NCI-H2107 treated with DMSO at 0.1 percent for 48 hours (cell line): ENCODE results near the gene DMKN.

Experiments used
- DNase-seq: peaks from one replicate; lab custom pipeline; 2025; ENCODE audit not compliant: unreplicated experiment; lab: John Stamatoyannopoulos, UW

DMKN gene

DNA sequence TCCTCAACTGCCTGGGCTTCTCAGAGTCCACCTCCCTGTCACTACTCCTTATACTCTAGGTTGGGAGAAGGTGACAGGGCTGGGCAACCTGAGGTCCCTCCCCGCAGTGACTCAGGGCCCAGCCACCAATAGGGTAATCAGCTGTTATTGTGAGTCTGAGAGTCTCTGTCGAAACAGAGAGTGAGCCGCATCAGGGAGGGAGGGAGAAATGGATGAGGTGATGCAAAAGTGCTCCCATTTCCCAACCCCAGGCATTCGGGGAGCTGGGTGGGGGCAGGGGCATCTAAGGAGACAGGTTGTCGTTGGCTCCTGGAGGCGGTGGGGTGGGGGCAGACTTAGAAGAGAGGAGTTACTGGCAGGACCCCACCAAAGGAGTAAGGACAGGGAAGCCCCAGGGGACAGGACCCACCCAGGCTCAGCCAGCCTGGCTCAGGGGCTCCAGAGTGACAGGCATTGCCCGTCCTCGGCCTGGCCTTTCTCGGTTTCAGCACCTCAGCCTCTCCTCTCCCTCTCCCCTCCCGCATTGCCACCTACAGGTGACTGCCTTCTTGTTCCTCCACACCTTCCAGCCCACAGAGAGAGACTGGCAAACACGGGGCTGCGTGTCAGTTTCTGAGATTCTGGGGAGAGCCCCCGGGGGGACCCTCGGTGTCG is at the start of gene DMKN:
Gene DMKN, minus strand, starts transcription at position 22 of the 654 bp plus-strand sequence. CDS start 174 bp downstream, outside the sequence.
- no peak for DNase-seq

DNA sequence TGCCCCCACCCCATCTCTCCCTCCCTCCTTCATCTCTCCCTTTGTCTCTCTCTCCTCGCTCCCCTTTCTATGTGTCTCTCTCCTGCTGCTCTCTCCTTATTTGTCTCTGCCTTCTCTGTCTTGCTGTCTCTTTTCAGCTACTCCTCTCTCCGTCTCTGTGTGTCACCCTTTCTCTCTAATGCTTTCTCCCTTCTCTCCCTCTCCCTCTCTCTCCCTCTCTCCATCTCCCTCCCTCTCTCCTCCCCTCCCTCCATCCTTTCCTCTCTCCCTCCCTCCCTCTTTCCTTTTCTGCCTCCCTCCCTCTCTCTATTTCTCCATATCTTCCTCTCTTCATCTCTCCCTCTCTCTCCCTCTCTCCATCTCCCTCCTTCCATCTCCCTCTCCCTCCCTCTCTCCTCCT is 49.3 kb upstream of the DMKN start:
- DNase-seq = no peak

DNA sequence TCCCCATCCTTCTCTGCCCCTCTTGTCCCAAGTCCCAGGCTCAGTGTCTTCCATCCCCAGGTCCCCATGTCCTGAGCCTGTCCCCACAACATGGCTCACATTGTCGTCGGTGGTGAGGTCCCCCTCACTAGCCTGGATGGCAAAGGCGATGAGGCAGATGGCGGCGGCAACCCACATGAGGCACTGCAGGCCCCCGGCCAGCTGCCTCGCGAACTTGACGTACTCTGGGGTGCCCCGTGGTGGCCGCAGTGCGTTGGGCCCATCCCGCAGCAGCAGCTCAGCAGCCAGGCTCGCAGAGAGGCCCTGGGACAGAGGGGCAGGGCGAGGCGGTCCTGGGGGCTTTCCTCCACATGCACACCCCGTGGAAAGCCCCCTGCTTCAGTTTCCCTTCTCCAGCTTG is 48.9 kb upstream of the DMKN start:
- no peak for DNase-seq

DNA sequence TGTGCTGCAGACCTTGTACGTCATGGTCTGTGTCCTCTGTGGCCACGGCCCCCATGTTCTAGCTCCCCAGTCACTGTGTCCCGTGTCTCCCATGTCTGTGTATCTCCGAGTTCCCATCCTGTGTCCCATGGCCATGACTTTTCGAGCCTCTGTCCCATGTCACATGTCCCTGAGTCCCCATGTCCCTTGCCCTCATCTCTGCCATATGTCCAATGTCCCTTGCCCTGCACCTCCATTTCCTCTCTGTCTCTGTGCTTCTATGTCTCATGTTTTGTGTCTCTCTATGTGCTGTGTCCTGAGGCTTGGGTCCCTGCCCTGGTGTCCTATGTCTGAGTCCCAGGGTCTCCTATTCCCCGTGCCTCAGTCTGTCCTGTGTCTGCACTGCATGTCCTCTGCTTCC is 48.0 kb upstream of the DMKN start:
- DNase-seq = no peak

DNA sequence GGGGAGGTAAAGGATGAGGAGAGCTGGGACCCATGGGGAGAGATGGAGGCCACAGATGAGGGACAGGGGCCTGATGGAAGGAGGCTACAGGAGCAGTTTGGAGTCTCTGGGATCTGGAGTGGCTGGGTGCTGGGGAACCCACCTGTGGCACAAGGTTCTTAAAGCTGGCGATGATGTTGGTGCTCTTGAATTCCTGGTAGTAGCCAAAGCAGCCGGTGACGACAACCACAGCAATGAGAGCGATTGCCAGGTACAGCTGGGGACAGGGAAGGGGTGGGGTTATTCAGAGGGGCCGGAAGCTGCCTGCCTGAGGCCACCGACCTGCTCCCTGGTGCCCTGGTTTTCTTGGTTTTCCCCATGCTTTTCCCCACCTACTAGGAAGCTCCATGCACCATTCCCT is 47.2 kb upstream of the DMKN start:
- DNase-seq = no peak

DNA sequence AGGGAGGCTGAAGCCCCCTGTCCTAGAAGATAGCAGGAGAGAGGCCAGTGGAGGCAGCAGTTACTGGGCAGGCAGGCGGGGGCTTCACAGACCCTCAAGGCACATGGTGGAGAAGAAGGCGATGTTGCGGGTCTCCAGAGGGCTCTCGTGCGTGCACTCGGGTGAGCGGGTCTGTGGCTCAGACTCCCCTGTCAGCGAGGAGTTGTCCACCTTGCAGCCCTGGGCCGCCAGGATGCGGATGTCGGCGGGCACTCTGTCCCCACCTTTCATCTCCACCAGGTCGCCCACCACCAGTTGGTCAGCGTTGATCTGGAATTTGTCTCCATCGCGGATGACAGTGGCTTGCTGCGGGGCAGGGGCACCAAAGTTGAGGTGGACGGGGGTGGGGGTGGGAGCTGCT is 46.8 kb upstream of the DMKN start:
- no peak for DNase-seq

DNA sequence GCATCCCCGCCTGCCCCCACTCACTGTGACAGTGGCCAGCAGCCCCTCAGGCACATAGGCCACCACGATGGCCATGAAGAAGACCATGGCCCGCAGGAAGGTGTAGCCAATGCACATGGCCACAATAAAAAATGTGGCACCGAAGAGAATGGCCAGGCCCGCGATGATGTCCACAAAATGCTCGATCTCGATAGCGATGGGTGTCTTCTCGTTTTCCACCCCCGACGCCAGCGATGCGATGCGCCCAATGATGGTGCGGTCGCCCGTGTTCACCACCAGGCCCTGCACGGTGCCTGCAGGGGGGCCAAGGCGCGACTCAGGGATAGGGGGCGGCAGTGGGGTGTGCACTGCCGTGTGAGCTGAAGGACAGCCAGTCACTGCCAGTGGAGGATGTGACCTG is 46.3 kb upstream of the DMKN start:
- DNase-seq = no peak

GRCh38 chr19:35559281-35559659 is 45.8 kb upstream of the DMKN start:
- DNase-seq = no peak

- no peak for DNase-seq
Measured at GRCh38 chr19:35558400-35559280, 45.2 kb upstream of the DMKN start.

DNA sequence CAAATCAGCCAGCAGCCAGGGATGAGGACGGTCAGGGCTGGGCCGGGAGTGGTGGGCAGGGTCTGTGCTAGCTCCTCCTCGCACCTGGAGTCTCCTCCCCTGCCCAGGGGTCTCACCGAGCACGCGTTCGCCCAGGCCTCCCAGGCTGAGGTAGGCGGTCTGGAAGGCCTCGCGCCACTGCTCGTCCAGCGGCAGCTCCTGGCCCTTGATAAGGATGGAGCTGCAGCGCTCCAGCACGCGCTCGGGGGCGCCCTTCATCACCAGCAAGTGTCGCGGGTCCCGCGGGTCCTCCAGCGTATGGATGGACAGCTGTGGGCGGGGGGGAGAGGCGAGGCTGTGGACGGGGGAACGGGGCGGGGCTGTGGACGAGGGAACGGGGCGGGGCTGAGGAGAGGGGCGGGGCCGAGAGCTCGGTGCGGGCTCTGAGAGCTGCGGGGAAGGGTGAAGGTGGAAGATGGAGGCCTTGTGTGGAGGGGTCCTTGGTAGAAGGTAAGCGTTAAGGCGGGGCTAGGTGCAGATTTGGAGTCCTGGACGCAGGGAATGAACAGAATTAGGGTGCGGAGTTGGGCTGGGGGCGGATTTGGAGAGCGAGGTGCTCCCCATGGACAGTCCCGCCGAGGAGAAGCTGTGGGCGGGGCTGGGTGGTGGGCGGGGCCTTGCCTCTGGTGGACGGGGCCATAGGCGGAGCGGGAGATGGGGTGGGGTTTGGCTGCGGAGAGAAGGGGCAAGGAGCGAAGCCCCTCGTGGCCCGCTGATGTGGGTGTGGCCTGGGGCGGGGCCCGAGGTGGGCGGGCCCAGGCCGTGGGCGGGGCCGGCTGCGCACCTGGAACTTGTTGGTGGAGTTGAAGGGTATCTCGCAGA is 44.3 kb upstream of the DMKN start:
- no peak for DNase-seq

GRCh38 chr19:35556846-35557538 is 43.5 kb upstream of the DMKN start:
- no peak for DNase-seq

- DNase-seq = no peak
Measured at GRCh38 chr19:35556025-35556590, 42.7 kb upstream of the DMKN start.

GRCh38 chr19:35555301-35556005 is 42.0 kb upstream of the DMKN start:
- DNase-seq = no peak

- DNase-seq = no peak
Measured at GRCh38 chr19:35554076-35554475, 40.6 kb upstream of the DMKN start.

DNA sequence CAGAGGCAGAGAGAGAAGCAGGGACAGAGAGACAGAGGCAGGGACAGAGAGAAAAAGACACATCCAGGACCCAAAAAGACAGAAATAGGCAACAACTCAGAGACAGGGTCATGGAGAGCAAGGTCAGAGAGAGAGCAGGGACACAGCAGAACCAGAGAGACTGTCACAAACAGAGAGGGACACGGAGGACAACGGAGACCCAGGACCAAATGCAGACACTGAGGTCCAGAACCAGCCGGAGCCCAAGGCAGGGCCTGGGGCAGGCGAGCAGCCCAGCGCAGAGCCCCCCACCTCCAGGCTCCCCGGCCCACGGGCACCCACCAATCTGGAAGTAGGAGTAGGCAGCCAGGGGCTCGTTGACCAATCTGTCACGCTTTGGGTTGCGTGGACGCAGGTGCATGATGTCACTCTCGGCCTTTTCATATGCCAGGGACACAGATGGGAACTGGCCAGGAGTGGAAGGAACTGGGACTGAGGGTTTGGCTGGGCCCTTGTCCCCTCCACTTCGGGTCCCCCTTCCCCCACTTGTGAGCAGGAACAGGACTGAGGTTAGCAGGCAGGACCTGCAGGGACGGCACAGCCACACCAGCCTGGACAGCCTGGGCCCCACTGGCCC is 40.0 kb upstream of the DMKN start:
- no peak for DNase-seq

GRCh38 chr19:35552534-35553384 is 39.3 kb upstream of the DMKN start:
- no peak for DNase-seq

- no peak for DNase-seq
Measured at GRCh38 chr19:35551091-35551810, 37.8 kb upstream of the DMKN start.

DNA sequence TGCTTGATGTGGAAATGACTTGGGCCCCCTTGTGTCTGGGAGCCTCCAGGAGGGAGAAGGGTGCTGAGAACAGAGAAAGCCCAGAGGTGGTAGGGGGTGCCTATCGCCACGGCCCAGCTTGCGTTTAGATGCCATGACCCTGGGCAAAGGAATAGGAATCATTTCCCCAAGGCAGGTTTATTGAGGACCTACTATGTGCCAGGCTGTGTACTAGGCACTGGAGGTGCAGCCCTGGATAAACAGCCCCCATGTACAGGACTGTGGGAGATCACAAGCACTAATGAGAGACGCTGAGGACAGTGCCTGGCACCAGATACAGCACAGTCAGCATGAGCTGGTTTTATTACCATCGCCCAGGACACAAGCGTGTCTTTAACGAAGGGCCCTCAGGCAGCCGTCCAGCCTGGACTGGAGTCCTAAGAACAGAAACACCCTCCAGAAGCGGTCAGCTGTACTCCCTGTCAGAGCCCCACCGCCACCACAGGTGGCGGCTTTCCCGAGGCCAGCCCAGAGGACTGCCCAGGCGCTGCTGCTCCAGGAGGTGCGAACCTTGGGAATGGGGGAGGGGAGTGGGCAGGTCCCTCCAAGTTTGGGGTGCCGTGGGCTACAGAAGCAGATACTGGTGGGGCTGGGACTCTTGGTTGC is 36.6 kb upstream of the DMKN start:
- no peak for DNase-seq
